Lower leg skin (tissue), 3 donors: ENCODE data around the gene NLRP5.
A peak's percentile ranks its signal among the peaks of the same experiment; 100 is the strongest.

ENCODE experiments used
- CTCF ChIP-seq, 3 donors: fragments of 450-650 bp; IDR thresholded peaks; one replicate each; pipeline ENCODE4 v1.5.1; 2016; ENCODE audit warnings: antibody characterized with exemption in 3 of 3, mild to moderate bottlenecking in 3 of 3, moderate library complexity in 2 of 3
- POLR2A ChIP-seq, 2 donors: fragments of 450-650 bp; IDR thresholded peaks; one replicate each; pipeline ENCODE4 v1.6.1; 2016 to 2017; ENCODE audit warnings: antibody characterized with exemption in 2 of 2, mild to moderate bottlenecking in 1 of 2, moderate library complexity in 1 of 2

DNA sequence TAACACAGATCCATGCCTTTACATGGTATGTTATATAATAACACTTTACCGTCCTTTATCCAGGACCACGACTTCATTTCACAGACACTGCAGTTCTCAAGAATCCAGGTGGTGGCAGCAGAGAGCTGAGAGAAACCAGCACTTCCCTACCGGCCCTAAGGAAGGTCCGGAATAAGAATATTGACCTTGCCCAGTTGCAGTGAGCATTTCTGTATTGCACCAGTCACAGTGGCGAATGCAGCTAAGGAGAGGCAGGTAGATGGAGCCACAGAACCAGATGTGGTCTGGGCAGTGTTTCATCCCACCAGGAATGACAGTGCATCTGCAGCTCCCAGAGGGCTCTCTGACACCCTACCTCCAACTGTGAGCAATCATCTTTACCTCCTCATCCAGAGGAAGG is 89.9 kb downstream of the NLRP5 start:
- TF ChIP-seq POLR2A (IDR thresholded peaks at IDR 0.05) (no peak), CTCF (IDR thresholded peaks at IDR 0.05) (peak in 1 of 3 donors; percentile 59)
